Measurements from ENCODE around the gene CTAGE6.
"Not testable (repeated sequence)": the region's sequence is repeated elsewhere in the genome, so short reads cannot be mapped to it uniquely, and the experiment has no call there.

DNA sequence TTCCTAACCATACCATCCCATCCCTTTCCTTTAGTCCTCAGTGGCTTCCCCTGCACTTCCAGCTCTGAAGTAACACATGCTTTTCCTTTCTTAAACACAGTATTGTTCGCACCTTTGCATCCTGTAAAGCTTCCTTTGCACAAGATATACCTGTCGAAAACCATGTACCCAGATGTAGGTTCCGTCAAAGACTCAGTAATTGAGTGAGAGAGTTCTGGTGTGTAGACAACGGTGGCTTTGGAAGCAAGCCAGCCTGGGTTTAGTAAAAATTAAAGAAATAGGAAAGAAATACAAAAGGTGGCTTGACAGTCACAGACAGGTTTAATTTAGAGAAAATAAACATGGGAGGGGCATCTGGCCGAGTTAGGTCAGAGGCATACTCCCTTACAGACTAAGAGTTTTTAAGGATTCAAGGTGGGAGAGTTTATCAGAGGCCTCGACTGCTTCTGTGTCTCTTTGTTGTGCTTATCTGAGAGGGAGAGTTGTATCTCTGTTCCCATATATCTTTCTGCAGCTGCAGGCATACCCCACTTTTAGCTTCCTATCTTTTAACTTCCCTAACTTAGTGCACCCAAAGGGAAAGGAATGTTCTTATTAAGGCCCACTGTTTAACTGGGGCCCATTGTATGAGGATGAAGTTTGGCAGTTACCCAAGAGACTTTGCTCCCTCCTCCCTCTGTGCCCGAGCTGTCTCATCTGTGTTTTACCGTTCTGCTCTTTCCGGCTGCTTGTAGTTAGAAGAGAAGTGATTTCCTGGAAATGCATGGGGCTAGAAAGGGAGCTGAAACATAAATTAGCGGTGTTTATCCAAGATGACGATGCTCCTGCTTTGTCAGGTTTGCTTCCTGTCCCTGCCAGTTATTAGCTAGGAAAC, 42.7 kb downstream of the CTAGE6 start:
- TF ChIP-seq EZH2 (IDR thresholded peaks at IDR 0.05; ENCODE audit: borderline replicate concordance, low read length) = not testable (repeated sequence)
- TF ChIP-seq, protein P1, sequence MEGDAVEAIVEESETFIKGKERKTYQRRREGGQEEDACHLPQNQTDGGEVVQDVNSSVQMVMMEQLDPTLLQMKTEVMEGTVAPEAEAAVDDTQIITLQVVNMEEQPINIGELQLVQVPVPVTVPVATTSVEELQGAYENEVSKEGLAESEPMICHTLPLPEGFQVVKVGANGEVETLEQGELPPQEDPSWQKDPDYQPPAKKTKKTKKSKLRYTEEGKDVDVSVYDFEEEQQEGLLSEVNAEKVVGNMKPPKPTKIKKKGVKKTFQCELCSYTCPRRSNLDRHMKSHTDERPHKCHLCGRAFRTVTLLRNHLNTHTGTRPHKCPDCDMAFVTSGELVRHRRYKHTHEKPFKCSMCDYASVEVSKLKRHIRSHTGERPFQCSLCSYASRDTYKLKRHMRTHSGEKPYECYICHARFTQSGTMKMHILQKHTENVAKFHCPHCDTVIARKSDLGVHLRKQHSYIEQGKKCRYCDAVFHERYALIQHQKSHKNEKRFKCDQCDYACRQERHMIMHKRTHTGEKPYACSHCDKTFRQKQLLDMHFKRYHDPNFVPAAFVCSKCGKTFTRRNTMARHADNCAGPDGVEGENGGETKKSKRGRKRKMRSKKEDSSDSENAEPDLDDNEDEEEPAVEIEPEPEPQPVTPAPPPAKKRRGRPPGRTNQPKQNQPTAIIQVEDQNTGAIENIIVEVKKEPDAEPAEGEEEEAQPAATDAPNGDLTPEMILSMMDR (conservative IDR thresholded peaks at IDR 0.05 in 1 of 2, IDR thresholded peaks at IDR 0.05 in 1 of 2; ENCODE audit: extremely low read depth in 1 of 2, insufficient read depth in 1 of 2, low read depth in 1 of 2, low read length in 2 of 2) = not testable (repeated sequence)
